HCT116 (cell line): ENCODE data around the gene TPRG1. TPM values are rescaled to one million over a fixed set of nuclear protein-coding genes. Genes with fewer than 3 reads are reported as not detected.

Experiments
- ATAC-seq: fragments of 200-7000 bp; cut with Tn5 transposase; 2 replicates; pipeline ENCODE4 v1.9.1; 2020; ENCODE audit warnings: mild to moderate bottlenecking, moderate library complexity
- BruUV-seq: library from RNA; stranded (reverse); fragments of 400-500 nt; replicated peaks from 2 replicates; lab custom pipeline; 2021; lab: Mats Ljungman, UMichigan
- CTCF ChIA-PET: fragments of 300-600 bp; sonication (Branson Sonifier 250); formaldehyde crosslinking; loops from one replicate; lab custom pipeline; 2021; ENCODE audit warnings: antibody characterized with exemption; lab: Charles Lee
- POLR2A ChIA-PET: fragments of 300-600, 350-600 bp; sonication (Branson Sonifier 250); formaldehyde crosslinking; loops from one replicate; lab custom pipeline; 2021; ENCODE audit warnings: antibody characterized with exemption; lab: Charles Lee
- RAD21 ChIA-PET, 2 experiments: fragments of 300-600 bp; sonication (Branson Sonifier 250); formaldehyde crosslinking; loops; one replicate each; lab custom pipeline; 2023; ENCODE audit warnings: low total read pairs in 2 of 2; ENCODE audit not compliant: uncharacterized antibody in 2 of 2, unreplicated experiment in 2 of 2, low non-redundant PET in 1 of 2; lab: Charles Lee
- DNase-seq: peaks from one replicate; pipeline ENCODE4 v3.0.0-alpha.2; 2010; ENCODE audit warnings: low read depth, low spot score
- H2AFZ ChIP-seq: fragments of 200-600 bp; shearing (Covaris generic), sonication (generic); 2 replicates; pipeline ENCODE4 v1.6.1; 2017; ENCODE audit warnings: low read depth, mixed run types, mixed read lengths, antibody characterized with exemption, low read length; ENCODE audit not compliant: poor library complexity, severe bottlenecking
- H3K27ac ChIP-seq: 2 replicates; pipeline ENCODE4 v1.5.1; 2012; ENCODE audit warnings: low read depth, low read length
- H3K27me3 ChIP-seq: fragments of 200-600 bp; sonication (generic); 2 replicates; pipeline ENCODE4 v1.6.1; 2016; ENCODE audit warnings: mixed run types, low read length, mixed read lengths; ENCODE audit not compliant: insufficient read depth
- H3K36me3 ChIP-seq, 2 experiments: fragments of 200-500 bp in 1 of 2; fragments of 200-600 bp in 1 of 2; sonication (Bioruptor generic) in 1 of 2; sonication (generic) in 1 of 2; 2 replicates each; pipeline versions ENCODE4 v1.5.1 to v1.6.1; 2014 to 2016; ENCODE audit warnings: low read length in 2 of 2, inconsistent platforms in 1 of 2, mixed read lengths in 1 of 2, mixed run types in 1 of 2; ENCODE audit not compliant: insufficient read depth in 2 of 2, control insufficient read depth in 1 of 2
- H3K4me1 ChIP-seq, 2 experiments: fragments of 200-600 bp in 1 of 2; sonication (generic) in 1 of 2; 2 replicates each; pipeline versions ENCODE4 v1.5.1 to v1.6.1; 2012 to 2017; ENCODE audit warnings: low read length in 2 of 2, inconsistent platforms in 1 of 2, mild to moderate bottlenecking in 1 of 2, mixed read lengths in 1 of 2, mixed run types in 1 of 2, moderate library complexity in 1 of 2; ENCODE audit not compliant: insufficient read depth in 2 of 2, control insufficient read depth in 1 of 2
- H3K4me2 ChIP-seq: fragments of 200-600 bp; sonication (generic); 2 replicates; pipeline ENCODE4 v1.6.1; 2017; ENCODE audit warnings: mixed run types, low read length, mixed read lengths
- H3K4me3 ChIP-seq, 2 experiments: fragments of 200-600 bp in 1 of 2; sonication (generic) in 1 of 2; replicated peaks in 1 of 2; 2 replicates each; pipeline ENCODE4 v1.5.1; 2011 to 2016; ENCODE audit warnings: low read length in 2 of 2, control low read depth in 1 of 2, low read depth in 1 of 2, mild to moderate bottlenecking in 1 of 2, mixed read lengths in 1 of 2, mixed run types in 1 of 2
- H3K79me2 ChIP-seq: fragments of 200-600 bp; sonication (generic); 2 replicates; pipeline ENCODE4 v1.6.1; 2017; ENCODE audit warnings: mild to moderate bottlenecking, mixed run types, low read length, moderate library complexity, mixed read lengths; ENCODE audit not compliant: insufficient read depth
- H3K9ac ChIP-seq: fragments of 200-600 bp; sonication (generic); 2 replicates; pipeline ENCODE4 v1.6.1; 2016; ENCODE audit warnings: low read length, mixed read lengths
- H3K9me2 ChIP-seq: fragments of 200-600 bp; sonication (generic), shearing (Covaris generic); 2 replicates; pipeline ENCODE4 v1.6.1; 2017; ENCODE audit warnings: mixed run types, mild to moderate bottlenecking, moderate library complexity; ENCODE audit not compliant: insufficient read depth
- H3K9me3 ChIP-seq, 2 experiments: fragments of 200-500 bp in 1 of 2; fragments of 200-600 bp in 1 of 2; sonication (Bioruptor generic) in 1 of 2; sonication (generic) in 1 of 2; 2 replicates each; pipeline ENCODE4 v1.6.1; 2014 to 2017; ENCODE audit warnings: low read length in 2 of 2, mixed read lengths in 2 of 2, inconsistent platforms in 1 of 2, low read depth in 1 of 2, mild to moderate bottlenecking in 1 of 2, mixed run types in 1 of 2, moderate library complexity in 1 of 2; ENCODE audit not compliant: control insufficient read depth in 1 of 2, insufficient read depth in 1 of 2
- H4K20me1 ChIP-seq: fragments of 200-600 bp; sonication (generic), shearing (Covaris generic); 2 replicates; pipeline ENCODE4 v1.6.1; 2017; ENCODE audit warnings: mixed run types, mild to moderate bottlenecking, moderate library complexity; ENCODE audit not compliant: insufficient read depth
- CBX3 ChIP-seq: IDR thresholded peaks from 2 replicates; pipeline ENCODE4 v1.6.1; 2012; ENCODE audit warnings: low read depth
- CTCF ChIP-seq, 3 experiments: fragments of 200-600 bp in 1 of 3; sonication (generic) in 1 of 3; IDR thresholded peaks in 2 of 3; conservative IDR thresholded peaks in 1 of 3; 2 replicates each; pipeline ENCODE4 v1.5.1; 2012 to 2017; ENCODE audit warnings: low read depth in 2 of 3, low read length in 2 of 3, antibody characterized with exemption in 1 of 3, borderline replicate concordance in 1 of 3, control low read depth in 1 of 3, mild to moderate bottlenecking in 1 of 3, mixed read lengths in 1 of 3, mixed run types in 1 of 3, moderate library complexity in 1 of 3; ENCODE audit not compliant: insufficient read depth in 1 of 3
- ELF1 ChIP-seq: IDR thresholded peaks from 2 replicates; pipeline ENCODE4 v1.6.1; 2012; ENCODE audit warnings: low read depth, borderline replicate concordance
- EZH2 ChIP-seq: fragments of 200-600 bp; sonication (generic); IDR thresholded peaks from 2 replicates; pipeline ENCODE4 v1.6.1; 2017; ENCODE audit warnings: antibody characterized with exemption, mixed run types
- FOSL1 ChIP-seq: IDR thresholded peaks from 2 replicates; pipeline ENCODE4 v1.6.1; 2012; ENCODE audit warnings: low read depth
- JUND ChIP-seq: IDR thresholded peaks from 2 replicates; pipeline ENCODE4 v1.6.1; 2012
- POLR2A ChIP-seq: IDR thresholded peaks from 2 replicates; pipeline ENCODE4 v1.7.0; 2011; ENCODE audit warnings: borderline replicate concordance; ENCODE audit not compliant: insufficient read depth, insufficient read length; ENCODE audit errors: extremely low read depth
- POLR2AphosphoS5 ChIP-seq: IDR thresholded peaks from 2 replicates; pipeline ENCODE4 v1.6.1; 2011; ENCODE audit warnings: mild to moderate bottlenecking, low read depth, low read length, moderate library complexity
- SIN3A ChIP-seq: IDR thresholded peaks from 2 replicates; pipeline ENCODE4 v1.6.1; 2012; ENCODE audit warnings: low read depth
- SP1 ChIP-seq: IDR thresholded peaks from 2 replicates; pipeline ENCODE4 v1.6.1; 2012; ENCODE audit warnings: low read depth
- SRF ChIP-seq: IDR thresholded peaks from 2 replicates; pipeline ENCODE4 v1.6.1; 2012; ENCODE audit warnings: low read depth
- ZNF274 ChIP-seq: fragments of 200-500 bp; sonication (Bioruptor generic); IDR thresholded peaks from 2 replicates; pipeline ENCODE4 v1.6.1; 2014; ENCODE audit warnings: mild to moderate bottlenecking, low read depth, low read length, inconsistent platforms
- intact Hi-C: fragments of 100-400 bp; cut with micrococcal nuclease; formaldehyde crosslinking; loops from 2 replicates; pipeline ENCODE4 v1.10.0; 2022
- total RNA-seq: library from RNA; stranded (reverse); gene quantifications from one replicate; pipeline ENCODE4 v1.2.1, GENCODE V29; 2021; ENCODE audit not compliant: unreplicated experiment
- TF ChIP-seq, protein P1 (sequence below): IDR thresholded peaks from 2 replicates; pipeline ENCODE4 v1.6.1; 2011; ENCODE audit warnings: mild to moderate bottlenecking, low read length, moderate library complexity; ENCODE audit not compliant: insufficient replicate concordance; ENCODE audit errors: extremely low read depth

The TPRG1 gene
- total RNA-seq, 1 experiment from 2014 or later = 2.8 TPM

- H4K20me1 ChIP-seq = no peaks in the 10 kb centered on the region
- H2AFZ ChIP-seq = no peak overlapping the region
- RAD21 ChIA-PET = no interaction called here
- no peak overlapping the region for H3K9ac ChIP-seq
- TF ChIP-seq POLR2A = no peak
- no peak for TF ChIP-seq ZNF274
- TF ChIP-seq JUND = no peak
- no peak for TF ChIP-seq CBX3
- TF ChIP-seq SRF = no peak
- TF ChIP-seq SP1 = no peak
- H3K9me2 ChIP-seq = no peaks in the 10 kb centered on the region
- ATAC-seq (no peak), DNase-seq (no peak)
- no peaks in the 10 kb centered on the region for H3K9me3 ChIP-seq
- intact Hi-C loops = no loop called here
- no peak overlapping the region for H3K27ac ChIP-seq
- H3K79me2 ChIP-seq = no peaks in the 10 kb centered on the region
- no TSS peak for BruUV-seq
- CTCF ChIA-PET = interaction anchor here (1.0 to 1.4 kb wide), 2 partner anchors 10 to 18 kb away, joined by 3 read pairs; no protein-coding TSS in a partner anchor
- H3K4me3 ChIP-seq = no peak overlapping the region
- POLR2A ChIA-PET = no interaction called here
- H3K4me1 ChIP-seq = no peaks in the 10 kb centered on the region
- H3K36me3 ChIP-seq = no peaks in the 10 kb centered on the region
- H3K27me3 ChIP-seq = no peaks in the 10 kb centered on the region
- no peak overlapping the region for H3K4me2 ChIP-seq
Observed at GRCh38 chr3:189214651-189215050, 42.9 kb downstream of the TPRG1 start.

- POLR2A ChIA-PET = no interaction called here
- TF ChIP-seq EZH2 = no peak
- TF ChIP-seq FOSL1 = no peak
- TF ChIP-seq SIN3A = no peak
- no peak for TF ChIP-seq POLR2AphosphoS5
- no peak for TF ChIP-seq CBX3
- no peak for TF ChIP-seq CTCF (IDR thresholded peaks at IDR 0.05 in 2 of 3, conservative IDR thresholded peaks at IDR 0.05 in 1 of 3; ENCODE audit: borderline replicate concordance in 1 of 3, insufficient read depth in 1 of 3, low read depth in 2 of 3, low read length in 2 of 3)
- TF ChIP-seq POLR2A = no peak
- TF ChIP-seq, protein P1, sequence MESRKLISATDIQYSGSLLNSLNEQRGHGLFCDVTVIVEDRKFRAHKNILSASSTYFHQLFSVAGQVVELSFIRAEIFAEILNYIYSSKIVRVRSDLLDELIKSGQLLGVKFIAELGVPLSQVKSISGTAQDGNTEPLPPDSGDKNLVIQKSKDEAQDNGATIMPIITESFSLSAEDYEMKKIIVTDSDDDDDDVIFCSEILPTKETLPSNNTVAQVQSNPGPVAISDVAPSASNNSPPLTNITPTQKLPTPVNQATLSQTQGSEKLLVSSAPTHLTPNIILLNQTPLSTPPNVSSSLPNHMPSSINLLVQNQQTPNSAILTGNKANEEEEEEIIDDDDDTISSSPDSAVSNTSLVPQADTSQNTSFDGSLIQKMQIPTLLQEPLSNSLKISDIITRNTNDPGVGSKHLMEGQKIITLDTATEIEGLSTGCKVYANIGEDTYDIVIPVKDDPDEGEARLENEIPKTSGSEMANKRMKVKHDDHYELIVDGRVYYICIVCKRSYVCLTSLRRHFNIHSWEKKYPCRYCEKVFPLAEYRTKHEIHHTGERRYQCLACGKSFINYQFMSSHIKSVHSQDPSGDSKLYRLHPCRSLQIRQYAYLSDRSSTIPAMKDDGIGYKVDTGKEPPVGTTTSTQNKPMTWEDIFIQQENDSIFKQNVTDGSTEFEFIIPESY = no peak
- TF ChIP-seq ELF1 = no peak
Observed at GRCh38 chr3:189222927-189223636, 51.3 kb downstream of the TPRG1 start.

More at GRCh38 chr3:189222927-189223636, 51.3 kb downstream of the TPRG1 start:
- no peaks in the 10 kb centered on the region for H3K36me3 ChIP-seq
- H3K27me3 ChIP-seq = no peaks in the 10 kb centered on the region
- RAD21 ChIA-PET = no interaction called here
- intact Hi-C loops = no loop called here
- CTCF ChIA-PET = no interaction called here
- BruUV-seq = no TSS peak
- ATAC-seq = no peak
- no peak overlapping the region for H3K27ac ChIP-seq
- H3K9me3 ChIP-seq = no peaks in the 10 kb centered on the region
- H4K20me1 ChIP-seq = no peaks in the 10 kb centered on the region
- no peak for DNase-seq
- H2AFZ ChIP-seq = no peak overlapping the region
- no peaks in the 10 kb centered on the region for H3K9me2 ChIP-seq
- no peak overlapping the region for H3K9ac ChIP-seq
- H3K4me1 ChIP-seq = no peaks in the 10 kb centered on the region
- no peak overlapping the region for H3K4me3 ChIP-seq
- H3K4me2 ChIP-seq = no peak overlapping the region
- no peaks in the 10 kb centered on the region for H3K79me2 ChIP-seq
